ENCODE results near the gene LDLR. TPM values are rescaled to one million over a fixed set of nuclear protein-coding genes. Genes with fewer than 3 reads are reported as not detected.

Gene LDLR
- total RNA-seq, 3 donors from 2014 or later: 83.9 to 147 (median 116) TPM

- ATAC-seq: no peak
These were observed 75.0 kb downstream of the LDLR start for GRCh38 chr19:11164296-11164695.

GRCh38 chr19:11164879-11165406, 75.7 kb downstream of the LDLR start:
- ATAC-seq (peak; percentile 64), DNase-seq (peak; percentile 57 to 71 (median 64))
- H3K4me3 ChIP-seq: no peak overlapping the region
- no peak for TF ChIP-seq CTCF (IDR thresholded peaks at IDR 0.05)
- no peaks in the 10 kb centered on the region for H3K9me3 ChIP-seq
- H3K4me1 ChIP-seq (ENCODE audit: low read depth): peaks cover 3% of the 10 kb centered on the region
- intact Hi-C loops (cut with DNase I, micrococcal nuclease): no loop called here
- H3K36me3 ChIP-seq (ENCODE audit: low read depth): no peaks in the 10 kb centered on the region

More at GRCh38 chr19:11164296-11164695, 75.0 kb downstream of the LDLR start:
- TF ChIP-seq CTCF (IDR thresholded peaks at IDR 0.05): no peak
- Histone ChIP-seq H3K9me3 (no peaks in the 10 kb centered on the region), H3K4me1 (ENCODE audit: low read depth) (peaks cover 3% of the 10 kb centered on the region), H3K4me3 (no peak overlapping the region), H3K36me3 (ENCODE audit: low read depth) (no peaks in the 10 kb centered on the region)
- intact Hi-C loops (cut with DNase I, micrococcal nuclease): no loop called here
- no peak for DNase-seq

- Histone ChIP-seq H3K4me1 (ENCODE audit: low read depth) (peaks cover 3% of the 10 kb centered on the region), H3K9me3 (no peaks in the 10 kb centered on the region), H3K4me3 (no peak overlapping the region), H3K36me3 (ENCODE audit: low read depth) (no peaks in the 10 kb centered on the region)
- DNase-seq (no peak), ATAC-seq (no peak)
- TF ChIP-seq CTCF (IDR thresholded peaks at IDR 0.05): no peak
- intact Hi-C loops (cut with DNase I, micrococcal nuclease): no loop called here
These were observed 76.3 kb downstream of the LDLR start for GRCh38 chr19:11165486-11166030.

- intact Hi-C loops (cut with DNase I, micrococcal nuclease): no loop called here
- DNase-seq (peak in 1 of 3 donors; percentile 64), ATAC-seq (peak; percentile 42)
- no peak overlapping the region for H3K4me3 ChIP-seq
- H3K36me3 ChIP-seq (ENCODE audit: low read depth): no peaks in the 10 kb centered on the region
- H3K4me1 ChIP-seq (ENCODE audit: low read depth): peaks cover 3% of the 10 kb centered on the region
- TF ChIP-seq CTCF (IDR thresholded peaks at IDR 0.05): no peak
- no peaks in the 10 kb centered on the region for H3K9me3 ChIP-seq
These were observed 77.2 kb downstream of the LDLR start for GRCh38 chr19:11166281-11167142.

- Histone ChIP-seq H3K9me3 (no peaks in the 10 kb centered on the region), H3K4me1 (ENCODE audit: low read depth) (peaks cover 3% of the 10 kb centered on the region), H3K36me3 (ENCODE audit: low read depth) (no peaks in the 10 kb centered on the region), H3K4me3 (no peak overlapping the region)
- no peak for TF ChIP-seq CTCF (IDR thresholded peaks at IDR 0.05)
- DNase-seq (no peak), ATAC-seq (no peak)
- intact Hi-C loops (cut with DNase I, micrococcal nuclease): no loop called here
These were observed 79.3 kb downstream of the LDLR start for GRCh38 chr19:11168568-11168967.
